ENCODE results near the gene NUAK2. TPM values are rescaled to one million over a fixed set of nuclear protein-coding genes. Genes with fewer than 3 reads are reported as not detected.

Gene NUAK2
- total RNA-seq, 1 donor from 2014 or later: 140 TPM

GRCh38 chr1:205269711-205270110 is 51.8 kb downstream of the NUAK2 start:
- no peak for TF ChIP-seq CTCF (IDR thresholded peaks at IDR 0.05; ENCODE audit: insufficient read depth, low read length, poor library complexity, severe bottlenecking)
- no peak for DNase-seq (ENCODE audit: low read depth)
- Histone ChIP-seq H3K4me3 (ENCODE audit: low read depth, low read length) (no peak overlapping the region), H3K27me3 (ENCODE audit: control insufficient read depth, insufficient read depth, low read length) (no peaks in the 10 kb centered on the region), H3K36me3 (ENCODE audit: control insufficient read depth, insufficient read depth, low read length) (no peaks in the 10 kb centered on the region)

- TF ChIP-seq CTCF (IDR thresholded peaks at IDR 0.05; ENCODE audit: insufficient read depth, low read length, poor library complexity, severe bottlenecking): no peak
- Histone ChIP-seq H3K27me3 (ENCODE audit: control insufficient read depth, insufficient read depth, low read length) (no peaks in the 10 kb centered on the region), H3K4me3 (ENCODE audit: low read depth, low read length) (no peak overlapping the region), H3K36me3 (ENCODE audit: control insufficient read depth, insufficient read depth, low read length) (no peaks in the 10 kb centered on the region)
- DNase-seq (ENCODE audit: low read depth): no peak
Observed at GRCh38 chr1:205268846-205269680, 52.5 kb downstream of the NUAK2 start.

DNA sequence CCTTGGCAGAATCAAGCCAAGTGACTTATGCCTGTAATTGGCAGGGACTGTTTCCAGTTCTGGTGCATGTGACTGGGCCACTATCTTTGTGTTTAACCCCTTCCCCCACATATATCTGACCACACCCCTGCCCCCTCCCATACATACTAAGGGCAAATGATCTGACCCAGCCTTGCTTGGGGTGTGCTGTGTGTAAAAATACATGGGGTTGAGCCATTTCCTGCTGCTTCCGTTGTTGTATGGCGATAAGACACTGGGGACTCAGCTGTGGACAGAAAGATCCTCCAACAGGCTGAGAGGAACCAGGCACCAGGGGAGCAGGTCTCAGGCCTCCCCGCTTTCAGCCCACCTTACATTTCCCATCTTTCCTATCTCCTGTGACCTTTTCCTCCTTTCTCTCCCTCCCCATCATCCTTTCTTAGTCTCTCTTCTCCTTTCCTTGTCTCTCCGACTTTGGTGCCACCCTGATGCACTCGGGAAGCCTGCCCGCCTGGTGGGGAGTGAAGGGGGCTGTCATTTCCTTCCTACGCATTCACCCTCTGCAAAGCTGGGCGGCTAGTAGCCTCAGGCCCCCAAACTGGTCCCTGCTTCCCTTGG is 54.1 kb downstream of the NUAK2 start:
- DNase-seq (ENCODE audit: low read depth): no peak
- Histone ChIP-seq H3K4me3 (ENCODE audit: low read depth, low read length) (no peak overlapping the region), H3K27me3 (ENCODE audit: control insufficient read depth, insufficient read depth, low read length) (no peaks in the 10 kb centered on the region), H3K36me3 (ENCODE audit: control insufficient read depth, insufficient read depth, low read length) (no peaks in the 10 kb centered on the region)
- TF ChIP-seq CTCF (IDR thresholded peaks at IDR 0.05; ENCODE audit: insufficient read depth, low read length, poor library complexity, severe bottlenecking): no peak

DNA sequence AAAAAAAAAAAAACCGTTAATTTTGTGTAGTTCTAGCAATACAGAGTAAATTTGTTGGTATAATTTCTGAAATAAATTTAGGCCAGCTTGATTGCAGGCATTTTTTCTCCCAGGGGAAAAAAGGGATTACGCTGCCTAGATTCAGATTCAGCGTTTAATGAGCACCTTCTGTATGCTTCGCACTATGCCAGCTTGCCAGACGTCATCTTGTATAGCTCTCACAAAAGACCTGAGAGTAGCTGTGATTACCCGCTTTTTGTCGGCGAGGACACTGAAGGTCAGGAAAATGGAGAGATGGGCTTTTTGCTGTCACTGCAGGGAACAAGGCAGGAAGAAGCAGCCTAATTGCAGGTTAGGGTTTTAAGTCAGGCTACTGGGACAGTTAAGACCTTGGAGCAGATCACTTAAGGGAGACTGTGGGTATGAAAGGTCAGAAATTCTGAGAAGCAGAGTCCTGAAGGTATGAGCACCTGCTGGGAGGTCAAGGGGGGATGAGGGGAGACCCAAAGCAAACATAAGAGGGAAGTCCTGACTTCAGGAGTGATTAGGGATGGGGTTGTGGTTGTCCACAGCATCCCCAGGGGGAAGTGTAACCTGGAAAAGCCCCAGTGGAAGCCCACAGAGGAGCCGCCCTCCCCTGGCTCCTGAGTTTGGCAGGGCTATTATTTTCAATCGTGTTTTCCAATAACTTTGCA is 54.8 kb downstream of the NUAK2 start:
- no peak for DNase-seq (ENCODE audit: low read depth)

GRCh38 chr1:205263580-205264190 is 57.9 kb downstream of the NUAK2 start:
- no peak for TF ChIP-seq CTCF (IDR thresholded peaks at IDR 0.05; ENCODE audit: insufficient read depth, low read length, poor library complexity, severe bottlenecking)
- no peak overlapping the region for H3K4me3 ChIP-seq (ENCODE audit: low read depth, low read length)
- H3K36me3 ChIP-seq (ENCODE audit: control insufficient read depth, insufficient read depth, low read length): no peaks in the 10 kb centered on the region
- DNase-seq (ENCODE audit: low read depth): no peak
- H3K27me3 ChIP-seq (ENCODE audit: control insufficient read depth, insufficient read depth, low read length): no peaks in the 10 kb centered on the region

More for the DNA sequence above, 54.8 kb downstream of the NUAK2 start:
- no peak for TF ChIP-seq CTCF (IDR thresholded peaks at IDR 0.05; ENCODE audit: insufficient read depth, low read length, poor library complexity, severe bottlenecking)
- Histone ChIP-seq H3K27me3 (ENCODE audit: control insufficient read depth, insufficient read depth, low read length) (no peaks in the 10 kb centered on the region), H3K4me3 (ENCODE audit: low read depth, low read length) (no peak overlapping the region), H3K36me3 (ENCODE audit: control insufficient read depth, insufficient read depth, low read length) (no peaks in the 10 kb centered on the region)

Data from kidney epithelial cell (primary cell).